Esophagus squamous epithelium (tissue), 5 donors: Measurements from ENCODE around the gene FCGBP. TPM values are rescaled to one million over a fixed set of nuclear protein-coding genes. Genes with fewer than 3 reads are reported as not detected.

Experiments
- DNase-seq: peaks from one replicate; lab custom pipeline; 2025; lab: John Stamatoyannopoulos, UW
- H3K27ac ChIP-seq, 4 donors: fragments of 200-600 bp; sonication (generic); one replicate each; pipeline ENCODE4 v1.5.1; 2016 to 2019; ENCODE audit warnings: mild to moderate bottlenecking in 1 of 4
- H3K27me3 ChIP-seq, 4 donors: fragments of 200-600 bp; sonication (generic); 1 replicate in 3 of 4; 2 replicates in 1 of 4; pipeline versions ENCODE4 v1.5.1 to v1.6.0; 2017 to 2021; ENCODE audit warnings: antibody characterized with exemption in 1 of 4
- H3K36me3 ChIP-seq, 3 donors: fragments of 200-600 bp; sonication (generic); one replicate each; pipeline ENCODE4 v1.5.1; 2016 to 2019
- H3K4me1 ChIP-seq, 3 donors: fragments of 200-600 bp; sonication (generic); one replicate each; pipeline ENCODE4 v1.5.1; 2017 to 2019
- H3K4me3 ChIP-seq, 4 donors: fragments of 200-600 bp; sonication (generic); 1 replicate in 3 of 4; 2 replicates in 1 of 4; pipeline ENCODE4 v1.5.1; 2016 to 2019; ENCODE audit warnings: mild to moderate bottlenecking in 2 of 4, moderate library complexity in 1 of 4
- H3K9me3 ChIP-seq, 3 donors: fragments of 200-600 bp; sonication (generic); one replicate each; pipeline ENCODE4 v1.5.1; 2016 to 2019
- CTCF ChIP-seq, 6 experiments: fragments of 450-650 bp in 4 of 6; fragments of 200-600 bp in 2 of 6; sonication (generic) in 2 of 6; IDR thresholded peaks; one replicate each; pipeline ENCODE4 v1.5.1; 2016 to 2019; ENCODE audit warnings: antibody characterized with exemption in 6 of 6, mild to moderate bottlenecking in 4 of 6, moderate library complexity in 4 of 6
- POLR2A ChIP-seq, 4 donors: fragments of 450-650 bp; IDR thresholded peaks; one replicate each; pipeline ENCODE4 v1.6.1; 2017; ENCODE audit warnings: antibody characterized with exemption in 4 of 4, mild to moderate bottlenecking in 4 of 4, moderate library complexity in 3 of 4
- WGBS, 2 donors: methylation state at CpG; one replicate each; pipeline ENCODE4 v1.1.5; 2018; 5-methylcytosine and 5-hydroxymethylcytosine counted together
- intact Hi-C: fragments of 100-400 bp; cut with DNase I; formaldehyde crosslinking; loops from one replicate; pipeline ENCODE4 v1.15.0; 2022
- total RNA-seq, 4 donors: library from RNA; depleted of rRNA; stranded (reverse); fragments of >200 nt; gene quantifications; one replicate each; pipeline ENCODE4 v1.1.0, GENCODE V29; 2016
- donor health status: DM: yes; HTN: yes; CAD: no.

FCGBP gene
- total RNA-seq, 4 donors from 2014 or later: 5.7 to 79.9 (median 41.0) TPM

GRCh38 chr19:39926170-39926760 lies 8.2 kb downstream of the FCGBP start:
- no peak overlapping the region for H3K4me3 ChIP-seq
- no peak overlapping the region for H3K27ac ChIP-seq
- no peak for DNase-seq
- 85 to 91% methylated on average over 8 of the region's 8 CpGs for WGBS, 2 donors
- H3K27me3 ChIP-seq: no peaks in the 10 kb centered on the region
- H3K36me3 ChIP-seq: no peaks in the 10 kb centered on the region
- TF ChIP-seq CTCF (IDR thresholded peaks at IDR 0.05) (no peak), POLR2A (IDR thresholded peaks at IDR 0.05) (no peak)
- intact Hi-C loops: no loop called here
- H3K4me1 ChIP-seq: no peaks in the 10 kb centered on the region
- no peaks in the 10 kb centered on the region for H3K9me3 ChIP-seq

GRCh38 chr19:39924952-39925351 lies 9.5 kb downstream of the FCGBP start:
- intact Hi-C loops: no loop called here
- no peaks in the 10 kb centered on the region for H3K9me3 ChIP-seq
- H3K27ac ChIP-seq: no peak overlapping the region
- WGBS, 2 donors: 79 to 82% methylated on average over 5 of the region's 5 CpGs
- no peaks in the 10 kb centered on the region for H3K36me3 ChIP-seq
- H3K4me1 ChIP-seq: no peaks in the 10 kb centered on the region
- H3K27me3 ChIP-seq: no peaks in the 10 kb centered on the region
- TF ChIP-seq POLR2A (IDR thresholded peaks at IDR 0.05): no peak
- no peak overlapping the region for H3K4me3 ChIP-seq
- DNase-seq: no peak

- no peak for DNase-seq
- no peak for TF ChIP-seq POLR2A (IDR thresholded peaks at IDR 0.05)
- no peak for TF ChIP-seq CTCF (IDR thresholded peaks at IDR 0.05)
- WGBS, 2 donors: 91 to 95% methylated on average over 15 to 22 of the region's 37 CpGs
Observed at GRCh38 chr19:39924389-39924788, 10.0 kb downstream of the FCGBP start.

GRCh38 chr19:39923862-39924261 lies 10.6 kb downstream of the FCGBP start:
- Histone ChIP-seq H3K4me1 (no peaks in the 10 kb centered on the region), H3K9me3 (peaks cover 0 to 4% (median 0%) of the 10 kb centered on the region in 3 donors), H3K36me3 (no peaks in the 10 kb centered on the region), H3K4me3 (no peak overlapping the region), H3K27me3 (no peaks in the 10 kb centered on the region), H3K27ac (no peak overlapping the region)
- intact Hi-C loops: no loop called here
- no peak for TF ChIP-seq POLR2A (IDR thresholded peaks at IDR 0.05)
- no peak for TF ChIP-seq CTCF (IDR thresholded peaks at IDR 0.05)
- WGBS, 2 donors: 74 to 82% methylated on average over 4 of the region's 4 CpGs
- no peak for DNase-seq

More at GRCh38 chr19:39924389-39924788, 10.0 kb downstream of the FCGBP start:
- Histone ChIP-seq H3K36me3 (no peaks in the 10 kb centered on the region), H3K9me3 (peaks cover 0 to 4% (median 0%) of the 10 kb centered on the region in 3 donors), H3K4me1 (no peaks in the 10 kb centered on the region), H3K27me3 (no peaks in the 10 kb centered on the region), H3K27ac (no peak overlapping the region), H3K4me3 (no peak overlapping the region)
- intact Hi-C loops: no loop called here

- DNase-seq: no peak
- Histone ChIP-seq H3K27ac (no peak overlapping the region), H3K4me3 (no peak overlapping the region), H3K9me3 (peaks cover 0 to 4% (median 0%) of the 10 kb centered on the region in 3 donors), H3K4me1 (peaks cover 0 to 6% (median 0%) of the 10 kb centered on the region in 3 donors), H3K36me3 (no peaks in the 10 kb centered on the region), H3K27me3 (peaks cover 0 to 24% (median 0%) of the 10 kb centered on the region in 4 donors)
- TF ChIP-seq POLR2A (IDR thresholded peaks at IDR 0.05) (no peak), CTCF (IDR thresholded peaks at IDR 0.05) (no peak)
- intact Hi-C loops: no loop called here
- 81 to 85% methylated on average over 6 of the region's 6 CpGs for WGBS, 2 donors
Observed at GRCh38 chr19:39919976-39920375, 14.5 kb downstream of the FCGBP start.
